Measurements from ENCODE around the gene WASHC4. TPM values are rescaled to one million over a fixed set of nuclear protein-coding genes. Genes with fewer than 3 reads are reported as not detected.
"Not testable (repeated sequence)": the region's sequence is repeated elsewhere in the genome, so short reads cannot be mapped to it uniquely, and the experiment has no call there.

Gene WASHC4
- total RNA-seq, 1 experiment from 2014 or later, result 48.0 TPM

GRCh38 chr12:105092336-105092735 is 15.2 kb upstream of the WASHC4 start:
- no peak for DNase-seq (ENCODE audit: low read depth)

- DNase-seq (ENCODE audit: low read depth), result not testable (repeated sequence)
Measured at GRCh38 chr12:105095338-105095737, 12.2 kb upstream of the WASHC4 start.

GRCh38 chr12:105099356-105099755 is 8.2 kb upstream of the WASHC4 start:
- no peak for DNase-seq (ENCODE audit: low read depth)

- peak; percentile 62 for DNase-seq (ENCODE audit: low read depth)
Measured at GRCh38 chr12:105100207-105100985, 7.1 kb upstream of the WASHC4 start.

GRCh38 chr12:105100998-105101397 is 6.5 kb upstream of the WASHC4 start:
- DNase-seq (ENCODE audit: low read depth), result no peak

- no peak for DNase-seq (ENCODE audit: low read depth)
Measured at GRCh38 chr12:105102673-105103072, 4.9 kb upstream of the WASHC4 start.

- DNase-seq (ENCODE audit: low read depth), result no peak
Measured at GRCh38 chr12:105104762-105105161, 2.8 kb upstream of the WASHC4 start.

- no peak for DNase-seq (ENCODE audit: low read depth)
Measured at GRCh38 chr12:105106621-105107020, 910 bp upstream of the WASHC4 start.

GRCh38 chr12:105107171-105107493 is 399 bp upstream of the WASHC4 start:
- DNase-seq (ENCODE audit: low read depth), result no peak

- DNase-seq (ENCODE audit: low read depth), result no peak
Measured at GRCh38 chr12:105109465-105110212, 2.1 kb downstream of the WASHC4 start.

GRCh38 chr12:105110851-105111250 is 3.3 kb downstream of the WASHC4 start:
- no peak for DNase-seq (ENCODE audit: low read depth)

GRCh38 chr12:105113094-105113493 is 5.6 kb downstream of the WASHC4 start:
- DNase-seq (ENCODE audit: low read depth), result no peak

- DNase-seq (ENCODE audit: low read depth), result no peak
Measured at GRCh38 chr12:105116969-105117368, 9.4 kb downstream of the WASHC4 start.

- DNase-seq (ENCODE audit: low read depth), result no peak
Measured at GRCh38 chr12:105120551-105120950, 13.0 kb downstream of the WASHC4 start.

- no peak for DNase-seq (ENCODE audit: low read depth)
Measured at GRCh38 chr12:105138248-105138647, 30.7 kb downstream of the WASHC4 start.

- no peak for DNase-seq (ENCODE audit: low read depth)
Measured at GRCh38 chr12:105141320-105141922, 33.9 kb downstream of the WASHC4 start.

- no peak for DNase-seq (ENCODE audit: low read depth)
Measured at GRCh38 chr12:105142259-105142658, 34.7 kb downstream of the WASHC4 start.

GRCh38 chr12:105156260-105156659 is 48.7 kb downstream of the WASHC4 start:
- no peak for DNase-seq (ENCODE audit: low read depth)

GRCh38 chr12:105157606-105158005 is 50.1 kb downstream of the WASHC4 start:
- DNase-seq (ENCODE audit: low read depth), result no peak

GRCh38 chr12:105158876-105159275 is 51.3 kb downstream of the WASHC4 start:
- no peak for DNase-seq (ENCODE audit: low read depth)

GRCh38 chr12:105162174-105162573 is 54.6 kb downstream of the WASHC4 start:
- DNase-seq (ENCODE audit: low read depth), result no peak

- no peak for DNase-seq (ENCODE audit: low read depth)
Measured at GRCh38 chr12:105164068-105164467, 56.5 kb downstream of the WASHC4 start.

- no peak for DNase-seq (ENCODE audit: low read depth)
Measured at GRCh38 chr12:105166736-105167135, 59.2 kb downstream of the WASHC4 start.
